ENCODE data around the gene IMPDH2.

Gene IMPDH2

DNA sequence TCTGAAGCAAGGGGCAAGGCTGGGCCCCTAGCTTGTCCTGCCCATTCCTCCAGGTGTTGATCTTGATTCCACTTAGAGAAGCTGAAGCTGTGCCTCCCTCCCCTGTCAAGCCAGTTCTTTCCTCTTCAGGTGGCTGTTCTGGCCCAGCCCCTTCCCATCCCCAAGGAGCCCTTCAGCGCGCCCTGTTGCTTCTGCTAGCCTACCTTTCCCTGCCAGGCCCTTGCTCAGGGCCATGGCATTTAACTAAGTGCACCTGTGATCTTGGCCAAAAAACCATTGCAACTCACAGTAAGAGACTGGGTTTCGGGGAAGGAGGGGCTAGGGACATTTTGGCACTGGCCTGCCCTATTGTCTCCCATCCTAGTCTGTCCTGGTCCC lies 23.9 kb downstream of the IMPDH2 start:
- DNase-seq, result no peak

DNA sequence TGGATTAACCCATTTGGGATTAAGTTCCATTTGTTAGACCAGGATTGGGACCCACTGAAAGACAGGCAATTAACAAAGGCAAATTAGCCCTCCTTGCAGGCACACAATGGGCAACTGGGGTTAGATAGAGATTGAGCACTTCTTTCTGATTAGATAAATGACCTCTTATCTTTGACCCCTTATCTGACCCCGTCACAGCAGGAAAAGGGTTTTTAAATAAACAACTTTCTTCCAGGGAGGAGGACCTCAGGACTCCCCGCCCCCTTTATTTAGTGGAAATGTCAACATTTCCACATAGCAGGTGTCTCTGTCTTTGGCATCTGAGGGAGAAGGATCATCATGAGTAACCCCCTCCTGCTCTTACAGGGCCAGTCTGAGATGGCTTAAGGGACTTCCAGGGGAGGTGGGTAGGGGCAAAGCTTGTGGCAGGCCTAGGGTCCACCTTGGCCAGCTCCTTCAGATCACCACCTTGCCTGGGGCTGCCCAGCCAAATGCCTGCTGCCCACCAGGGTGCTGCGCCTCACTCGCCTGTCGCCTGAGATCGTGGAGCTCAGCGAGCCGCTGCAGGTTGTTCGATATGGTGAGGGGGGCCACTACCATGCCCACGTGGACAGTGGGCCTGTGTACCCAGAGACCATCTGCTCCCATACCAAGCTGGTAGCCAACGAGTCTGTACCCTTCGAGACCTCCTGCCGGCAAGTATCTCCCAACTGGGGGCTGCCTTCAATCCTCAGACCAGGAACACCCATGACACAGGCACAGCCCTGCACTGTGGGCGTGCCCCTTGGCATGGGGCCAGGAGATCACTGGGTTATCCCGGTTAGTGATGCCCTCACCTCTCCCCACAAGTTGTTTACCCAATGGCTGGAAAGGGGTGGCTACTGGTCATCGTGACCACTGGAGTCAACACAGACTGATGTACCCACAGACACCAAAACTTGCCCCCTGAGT lies 24.6 kb downstream of the IMPDH2 start:
- DNase-seq, result no peak

DNA sequence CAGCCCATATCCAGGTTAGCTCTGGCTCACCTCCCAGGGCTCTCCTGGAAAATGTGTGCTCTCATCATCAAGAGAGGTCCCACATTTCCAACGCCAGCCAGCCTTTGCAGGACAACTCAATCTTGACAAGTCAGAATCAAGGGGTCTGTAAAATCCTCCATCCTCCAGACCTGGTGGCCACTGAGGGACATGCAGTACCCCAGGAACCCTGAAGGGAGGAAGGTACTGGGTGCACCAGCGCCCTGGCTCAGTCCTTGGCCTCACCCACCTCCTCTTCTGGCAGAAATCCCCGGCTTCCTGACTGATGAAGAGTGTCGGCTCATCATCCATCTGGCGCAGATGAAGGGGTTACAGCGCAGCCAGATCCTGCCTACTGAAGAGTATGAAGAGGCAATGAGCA lies 28.0 kb downstream of the IMPDH2 start:
- DNase-seq, result no peak

DNA sequence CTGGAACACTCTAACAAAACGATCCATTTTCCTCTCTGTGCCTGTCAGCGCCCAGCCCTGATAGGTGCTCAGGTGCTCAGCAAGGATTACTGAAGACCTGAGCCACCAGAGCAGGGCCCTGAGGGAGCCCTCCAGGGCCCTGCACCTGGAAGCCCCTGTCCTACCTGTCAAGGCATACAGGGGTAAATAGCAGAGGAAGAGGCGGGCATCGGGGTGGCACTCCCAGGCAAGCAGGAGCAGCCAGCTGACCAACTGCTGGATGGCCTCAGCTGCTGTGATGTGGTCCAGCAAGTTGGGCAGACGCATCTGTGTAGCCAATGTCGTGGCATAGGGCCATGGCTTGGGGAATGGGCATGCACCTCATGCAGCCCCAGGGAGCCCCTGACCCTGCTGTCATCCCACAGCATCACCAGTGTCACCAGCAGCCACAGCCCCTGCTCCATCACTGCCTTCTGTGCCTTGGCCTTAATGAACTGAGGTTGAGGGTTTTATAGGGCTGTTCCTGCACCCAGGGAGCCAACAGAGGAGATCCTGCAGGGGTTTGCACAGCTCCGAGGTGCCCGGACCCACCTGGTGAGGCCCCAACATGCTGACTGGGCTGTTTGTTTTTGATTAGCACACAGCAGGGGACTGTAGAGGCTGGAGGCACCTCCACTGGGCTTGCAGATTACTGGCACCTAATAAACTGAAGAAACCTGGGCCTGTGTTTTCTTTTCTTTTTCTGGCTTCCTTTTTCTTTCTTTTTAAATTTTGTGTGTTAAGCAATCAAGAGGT lies 29.9 kb downstream of the IMPDH2 start:
- no peak for DNase-seq

DNA sequence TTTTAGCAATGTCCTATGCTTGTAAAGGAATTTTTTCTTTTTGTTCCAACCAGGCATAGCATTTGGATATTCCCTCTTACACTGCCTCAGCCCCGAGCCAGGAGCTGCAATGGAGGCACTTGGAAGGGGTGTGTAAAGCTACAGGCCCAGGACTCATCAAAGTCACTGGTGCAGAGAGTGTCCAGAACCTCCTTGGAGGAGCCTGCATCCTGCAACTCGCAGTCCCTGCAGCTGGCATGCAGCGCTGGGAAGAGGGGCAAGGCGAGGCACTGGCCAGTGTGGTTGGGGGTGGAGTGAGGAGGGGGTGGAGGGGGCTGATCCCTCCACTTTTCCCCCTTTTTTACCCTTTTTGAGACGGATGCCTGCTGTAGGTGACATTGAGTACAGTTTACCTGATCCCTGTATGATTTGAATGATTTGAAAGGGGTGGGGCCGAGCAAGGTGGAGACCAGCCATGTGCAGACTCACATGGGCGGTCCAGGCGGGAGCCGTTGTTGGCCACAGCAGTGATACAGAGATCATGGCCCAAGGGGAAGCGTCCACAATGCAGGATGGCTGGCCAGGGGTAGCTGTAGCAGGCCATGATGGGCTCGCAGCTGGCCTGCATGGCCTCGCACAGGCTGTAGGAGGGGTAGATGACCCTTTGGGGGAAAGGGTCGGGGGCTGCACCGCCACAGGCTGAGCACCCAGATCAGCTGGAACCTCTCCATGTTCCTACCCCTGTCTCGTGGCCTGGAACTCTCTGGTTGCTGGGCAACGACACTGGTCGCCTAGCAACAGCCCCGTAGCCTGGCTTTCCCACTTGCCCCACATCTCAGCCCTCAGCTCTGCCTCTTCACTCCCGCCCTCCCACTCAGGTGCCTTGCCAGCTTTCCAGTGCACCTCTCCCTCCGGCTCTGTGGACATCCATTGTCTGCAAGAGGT lies 31.2 kb downstream of the IMPDH2 start:
- no peak for DNase-seq

DNA sequence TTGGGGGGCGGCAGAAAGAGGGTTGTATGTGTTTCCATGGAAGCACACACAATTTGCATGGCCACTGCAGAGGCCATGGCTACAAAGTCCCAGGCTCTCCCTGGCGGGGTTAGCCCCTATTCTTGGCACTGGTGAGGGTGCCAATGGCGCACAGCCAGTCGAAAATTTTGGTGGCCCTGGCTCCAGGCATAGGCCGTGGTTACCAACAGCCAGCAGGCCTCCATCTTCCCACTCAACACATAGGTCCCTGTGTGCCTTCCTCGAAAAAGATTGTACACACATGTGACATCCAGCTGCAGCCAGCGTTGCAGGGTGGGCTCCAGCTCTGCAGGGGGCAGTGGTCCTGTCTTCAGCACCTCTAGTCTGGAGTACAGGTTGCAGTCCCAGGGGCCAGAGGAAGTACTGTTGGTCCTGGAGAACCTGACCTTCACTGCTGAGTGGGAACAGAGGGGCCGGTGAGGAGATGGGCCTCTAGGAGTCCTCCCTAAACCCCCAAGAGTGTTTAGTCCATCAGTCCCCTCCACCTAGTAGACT lies 32.0 kb downstream of the IMPDH2 start:
- no peak for DNase-seq

DNA sequence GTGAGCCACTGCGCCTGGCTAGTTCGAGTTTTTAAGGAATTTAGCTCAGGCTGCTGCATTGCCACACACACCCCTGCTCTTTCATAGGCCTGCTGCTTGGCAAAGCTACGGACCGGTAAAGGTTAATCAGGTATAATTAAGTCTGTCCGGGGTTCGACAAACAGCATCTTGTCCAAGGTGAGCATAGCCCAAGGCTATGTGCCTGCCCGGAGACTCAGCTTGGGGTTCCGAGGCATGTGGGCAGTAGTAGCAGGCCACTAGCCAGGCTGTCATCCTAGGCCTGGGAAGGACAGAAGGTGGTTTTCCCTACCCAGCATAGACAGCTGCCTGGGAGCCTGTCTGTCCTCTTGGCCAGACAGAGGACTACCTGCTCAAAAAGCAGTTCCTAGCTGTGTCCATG lies 32.6 kb downstream of the IMPDH2 start:
- DNase-seq, result no peak

DNA sequence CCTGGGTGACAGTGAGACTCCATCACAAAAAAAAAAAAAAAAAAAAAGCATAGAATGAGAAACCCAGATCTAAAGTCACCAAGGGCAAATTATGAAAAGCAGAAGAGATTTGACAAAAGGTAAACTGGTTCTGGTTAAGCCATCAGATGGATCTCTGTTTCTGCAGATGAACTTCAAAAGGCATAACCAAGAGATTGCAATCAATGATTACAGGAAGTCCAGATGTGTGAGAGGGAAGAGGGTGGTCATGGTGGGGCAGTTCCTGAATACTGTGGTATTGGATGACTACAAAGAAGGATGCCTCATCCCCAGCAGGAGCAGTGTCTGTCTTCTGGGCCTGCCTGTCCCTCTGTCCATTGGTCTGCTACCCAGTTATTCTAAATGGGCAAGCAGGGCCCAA lies 35.4 kb downstream of the IMPDH2 start:
- no peak for DNase-seq

DNA sequence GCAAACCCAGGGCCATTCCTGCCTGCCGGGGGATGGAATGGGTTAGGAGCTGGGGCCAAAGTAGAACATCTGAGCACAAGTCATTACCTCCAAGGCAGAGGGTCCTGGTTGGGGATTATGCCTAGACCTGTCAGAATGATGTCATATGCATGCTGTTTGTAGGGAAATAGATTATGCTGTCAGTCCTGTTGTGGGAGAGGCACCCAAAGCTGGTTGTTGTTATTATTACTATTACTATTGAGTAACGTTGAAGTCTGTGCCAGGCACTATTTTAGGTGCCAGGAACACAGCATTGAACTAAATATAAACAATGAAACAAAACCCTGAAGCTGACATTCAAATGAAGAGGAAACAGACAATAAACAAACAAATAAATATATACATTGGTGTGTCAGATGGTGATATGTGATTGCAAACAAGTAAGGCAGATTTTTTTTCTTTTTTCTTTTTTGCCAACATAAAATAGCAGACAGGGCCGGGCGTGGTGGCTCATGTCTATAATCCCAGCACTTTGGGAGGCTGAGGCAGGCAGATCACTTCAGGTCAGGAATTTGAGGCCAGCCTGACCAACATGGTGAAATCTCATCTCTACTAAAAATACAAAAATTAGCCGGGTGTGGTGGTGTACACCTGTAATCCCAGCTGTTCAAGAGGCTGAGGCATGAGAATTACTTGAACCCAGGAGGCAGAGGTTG lies 37.2 kb downstream of the IMPDH2 start:
- no peak for DNase-seq

DNA sequence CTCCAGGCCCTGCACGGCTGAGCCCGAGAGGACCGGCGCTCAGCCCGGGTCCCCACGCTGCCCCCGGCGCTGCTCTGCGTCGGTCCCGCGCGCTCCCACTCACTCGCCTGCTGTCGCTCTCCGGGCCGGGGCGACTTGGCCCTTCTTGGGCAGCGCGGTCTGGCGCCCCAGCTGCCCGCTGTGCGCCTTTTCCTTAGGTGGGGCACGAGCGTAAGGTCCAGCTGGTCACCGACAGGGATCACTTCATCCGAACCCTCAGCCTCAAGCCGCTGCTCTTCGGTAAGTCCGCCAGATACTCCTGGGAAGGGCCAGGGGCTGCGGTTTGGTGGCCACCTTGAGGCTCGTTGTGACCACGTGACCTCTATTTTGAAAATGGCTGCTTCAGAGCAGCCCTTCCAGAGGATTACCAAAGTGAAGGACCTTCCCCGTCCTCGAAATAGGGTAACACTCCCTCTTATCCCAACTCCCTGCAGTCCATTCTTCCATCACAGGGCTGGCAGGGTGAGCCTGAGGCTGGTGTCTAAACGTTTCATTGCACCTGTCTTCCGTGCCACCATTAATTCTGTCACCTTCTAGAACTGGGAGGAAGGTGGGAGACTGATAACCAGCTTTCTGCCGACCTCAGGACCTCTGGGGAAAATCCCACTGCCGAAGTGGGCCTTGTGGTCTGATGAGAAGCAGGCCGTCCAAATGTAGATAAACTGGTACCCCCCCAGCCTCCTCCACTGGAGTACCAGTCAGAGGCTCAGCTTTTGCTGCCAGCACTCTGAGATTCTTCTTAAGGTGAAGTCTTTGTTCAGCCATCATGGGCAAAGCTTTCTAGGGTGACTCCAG lies 38.3 kb downstream of the IMPDH2 start:
- no peak for DNase-seq

DNA sequence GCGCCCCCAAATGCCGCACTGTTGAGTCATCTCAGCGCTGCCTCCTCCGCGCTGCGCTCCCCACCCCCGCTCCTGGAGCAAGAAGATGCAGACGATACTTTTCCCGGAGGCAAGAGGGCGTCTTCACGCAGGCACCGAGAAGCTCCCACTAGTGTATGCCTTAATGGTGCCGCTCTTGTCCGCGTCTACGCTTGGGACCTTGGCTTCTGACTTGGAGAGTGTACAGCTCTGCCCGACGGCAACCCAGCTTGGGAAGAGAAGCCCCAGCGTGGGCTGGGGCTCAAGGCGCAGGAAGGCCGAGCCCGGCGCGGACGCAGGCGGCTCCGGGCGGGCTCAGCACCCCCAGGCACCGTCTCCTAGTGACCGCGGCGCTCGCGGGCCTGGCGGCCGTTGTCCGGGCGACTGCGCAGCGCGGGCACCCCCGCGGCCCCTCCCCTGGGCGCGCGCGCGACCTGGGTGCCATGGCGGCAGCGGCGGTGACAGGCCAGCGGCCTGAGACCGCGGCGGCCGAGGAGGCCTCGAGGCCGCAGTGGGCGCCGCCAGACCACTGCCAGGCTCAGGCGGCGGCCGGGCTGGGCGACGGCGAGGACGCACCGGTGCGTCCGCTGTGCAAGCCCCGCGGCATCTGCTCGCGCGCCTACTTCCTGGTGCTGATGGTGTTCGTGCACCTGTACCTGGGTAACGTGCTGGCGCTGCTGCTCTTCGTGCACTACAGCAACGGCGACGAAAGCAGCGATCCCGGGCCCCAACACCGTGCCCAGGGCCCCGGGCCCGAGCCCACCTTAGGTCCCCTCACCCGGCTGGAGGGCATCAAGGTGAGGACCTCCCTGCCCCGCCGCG lies 39.2 kb downstream of the IMPDH2 start, which contains the start of gene P4HTM:
Gene P4HTM, plus strand, starts transcription at position 446 of the 840 bp plus-strand sequence. Its CDS starts 16 bp downstream, at position 462.
- no peak for DNase-seq

DNA sequence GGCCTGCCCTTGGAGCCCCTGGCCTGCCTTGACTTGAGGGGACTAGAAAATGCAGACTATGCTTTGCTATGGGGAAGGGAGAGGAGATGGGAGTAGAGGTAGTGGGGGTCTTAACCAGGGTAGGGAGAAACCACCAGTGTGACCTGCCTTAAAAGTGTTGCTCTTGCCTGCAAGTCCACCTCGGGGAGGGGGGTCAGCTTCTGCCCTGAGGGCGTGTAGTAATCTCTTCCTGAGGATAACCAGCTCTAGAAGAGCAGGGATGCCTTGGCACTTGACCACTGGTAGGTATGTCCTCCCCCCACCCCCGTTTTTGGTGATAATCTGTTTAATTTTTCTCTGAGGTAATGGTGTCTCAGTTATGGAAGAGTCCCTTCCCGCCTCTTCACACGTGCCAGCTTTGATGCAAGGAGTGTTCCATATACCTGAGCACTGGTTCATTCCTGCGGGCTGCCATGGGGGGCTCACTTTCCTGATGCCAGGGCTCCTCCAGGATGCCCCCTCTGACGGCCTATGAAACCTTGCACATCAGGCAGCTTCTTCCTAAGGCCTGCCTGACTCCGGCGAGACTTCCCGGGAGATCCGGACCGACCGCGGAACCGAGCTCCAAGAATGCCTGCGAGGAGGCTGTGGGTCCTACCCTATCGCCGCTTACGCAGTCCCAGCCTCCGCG lies 39.9 kb downstream of the IMPDH2 start:
- DNase-seq, result no peak

DNA sequence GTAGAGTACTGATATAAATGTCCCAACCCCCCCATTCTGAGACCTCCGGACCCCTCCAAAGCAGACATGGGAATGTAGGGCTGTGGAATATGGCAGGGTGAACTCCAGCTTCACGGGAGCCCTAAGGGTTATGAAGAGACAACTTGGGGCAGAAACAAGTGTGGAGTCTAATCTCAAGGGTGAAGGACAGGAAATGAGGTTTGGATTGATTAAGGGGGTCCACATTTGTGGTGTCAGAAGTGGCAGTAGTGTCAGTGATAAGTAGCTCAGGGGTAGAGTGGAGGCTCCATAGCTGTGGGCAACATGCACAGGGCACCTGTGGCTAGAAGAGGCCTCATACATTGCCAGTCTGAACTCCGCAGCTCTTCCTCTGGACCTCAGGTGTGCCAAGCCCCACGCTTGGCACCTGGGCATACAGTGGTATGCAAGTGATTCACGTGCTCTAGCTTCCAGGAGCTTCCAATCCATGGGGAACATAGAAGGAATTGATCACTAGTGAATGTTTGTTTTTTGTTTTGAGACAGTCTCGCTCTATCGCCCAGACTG lies 43.3 kb downstream of the IMPDH2 start:
- DNase-seq, result no peak

DNA sequence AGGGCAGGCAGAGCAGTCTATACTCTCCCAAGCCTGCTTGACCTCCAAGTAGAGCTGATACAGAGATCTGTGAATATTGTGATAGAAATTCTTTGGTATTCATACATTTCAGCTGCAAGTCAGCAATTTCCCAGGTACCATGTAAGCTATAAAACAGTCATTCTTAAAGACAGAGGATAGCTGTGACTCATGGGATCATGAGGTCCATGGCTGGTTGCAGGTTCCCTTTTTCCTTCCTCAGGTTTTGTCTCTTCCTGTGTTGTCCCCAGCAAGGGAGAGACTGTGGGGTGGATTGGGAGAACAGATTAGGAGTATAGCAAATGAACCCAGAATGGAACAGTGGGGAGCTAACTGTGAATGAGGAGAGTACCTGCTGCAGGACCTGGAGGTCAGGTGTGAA lies 44.5 kb downstream of the IMPDH2 start:
- no peak for DNase-seq

DNA sequence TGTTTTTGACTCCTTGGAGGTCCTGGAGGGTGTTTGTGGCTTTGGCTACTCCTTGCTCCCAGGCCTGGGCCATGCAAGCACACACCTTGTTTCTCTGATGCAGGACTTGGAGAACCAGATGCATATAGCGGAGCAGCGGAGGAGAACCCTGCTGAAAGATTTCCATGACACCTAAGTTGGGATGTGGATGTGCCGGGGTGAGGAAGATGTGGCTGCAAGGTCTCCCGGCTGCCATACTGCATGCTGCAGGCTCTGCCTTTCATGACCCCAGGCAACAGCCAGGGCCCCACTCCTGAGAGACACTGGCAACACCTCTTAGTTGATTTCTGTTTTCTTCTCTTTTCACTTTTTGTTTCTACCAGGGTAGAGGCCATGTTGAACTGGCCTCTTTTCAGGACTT lies 46.1 kb downstream of the IMPDH2 start:
- DNase-seq, result no peak

DNA sequence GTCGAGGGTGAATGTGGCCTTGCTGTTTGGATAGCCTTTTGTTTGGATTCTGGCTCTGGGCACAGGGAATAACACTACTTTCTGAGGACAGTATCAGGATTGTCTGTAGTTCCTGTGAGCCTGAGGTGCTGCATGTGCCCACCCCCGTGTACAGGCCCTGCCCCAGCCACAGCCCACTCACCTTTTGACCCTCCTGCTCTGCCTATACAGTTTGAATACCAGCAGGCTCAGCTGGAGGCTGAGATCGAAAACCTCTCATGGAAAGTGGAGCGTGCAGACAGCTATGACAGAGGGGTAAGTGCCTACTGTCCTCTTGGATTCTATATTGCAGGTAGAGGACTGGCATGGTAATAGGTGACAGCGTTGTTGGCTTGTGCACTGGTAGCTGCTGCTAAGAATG lies 46.5 kb downstream of the IMPDH2 start:
- no peak for DNase-seq

DNA sequence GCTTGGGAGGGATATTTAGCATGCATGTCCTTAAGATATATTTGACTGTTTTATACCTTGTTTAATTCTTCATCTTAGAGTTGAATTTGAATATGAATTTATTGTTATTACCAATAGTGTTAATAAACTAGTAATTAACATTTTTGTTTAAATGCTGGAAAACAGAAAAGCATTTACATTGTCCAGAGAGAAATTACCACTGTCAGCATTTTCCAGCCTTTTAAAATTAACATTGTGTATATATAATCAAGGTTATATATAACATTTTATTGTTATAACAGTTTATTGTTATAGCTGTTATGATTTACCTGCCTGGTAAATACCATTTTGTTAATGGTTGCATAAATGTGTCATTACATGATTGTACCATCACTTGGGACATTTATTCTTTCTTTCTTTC lies 47.2 kb downstream of the IMPDH2 start:
- no peak for DNase-seq

DNA sequence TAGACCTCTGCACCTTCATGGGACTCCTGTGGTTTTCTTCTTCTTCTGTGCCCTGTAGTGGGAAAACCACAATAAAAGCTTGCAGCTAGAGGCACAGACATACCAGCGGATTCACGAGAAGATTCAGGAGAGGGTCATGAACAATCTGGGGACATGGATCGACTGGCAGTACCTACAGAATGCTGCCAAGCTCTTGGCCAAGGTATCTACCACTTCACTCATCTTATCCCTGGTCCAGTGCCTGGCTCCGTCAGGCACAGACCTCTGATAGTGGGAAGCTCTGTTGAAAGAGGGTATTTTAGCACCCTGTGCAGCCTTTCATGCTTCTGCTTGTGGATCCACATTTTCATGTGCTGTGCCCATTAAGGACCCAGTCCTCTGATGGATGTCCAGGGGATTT lies 48.9 kb downstream of the IMPDH2 start:
- DNase-seq, result no peak

DNA sequence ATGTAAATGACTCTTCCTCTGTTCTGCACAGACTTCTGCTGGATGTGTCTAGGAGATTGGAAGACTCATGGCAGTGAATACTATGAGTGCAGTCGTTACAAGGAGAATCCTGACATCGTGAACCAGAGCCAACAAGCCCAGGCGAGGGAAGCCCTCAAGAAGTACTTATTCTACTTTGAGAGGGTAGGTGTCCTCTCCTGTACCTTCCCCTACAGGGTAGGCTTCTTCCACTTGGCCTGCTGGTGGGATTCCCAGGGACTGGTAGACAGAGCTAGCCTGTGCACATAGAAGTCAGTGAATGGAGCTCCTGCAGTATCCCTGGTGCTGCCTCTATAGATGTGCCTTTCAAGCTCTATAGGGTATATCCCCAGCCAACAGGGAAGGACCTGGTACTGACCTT lies 49.7 kb downstream of the IMPDH2 start:
- no peak for DNase-seq
